ENCODE data around the gene GOLGA8O.
"Not testable (repeated sequence)": the region's sequence is repeated elsewhere in the genome, so short reads cannot be mapped to it uniquely, and the experiment has no call there.

GOLGA8O gene, protein sequence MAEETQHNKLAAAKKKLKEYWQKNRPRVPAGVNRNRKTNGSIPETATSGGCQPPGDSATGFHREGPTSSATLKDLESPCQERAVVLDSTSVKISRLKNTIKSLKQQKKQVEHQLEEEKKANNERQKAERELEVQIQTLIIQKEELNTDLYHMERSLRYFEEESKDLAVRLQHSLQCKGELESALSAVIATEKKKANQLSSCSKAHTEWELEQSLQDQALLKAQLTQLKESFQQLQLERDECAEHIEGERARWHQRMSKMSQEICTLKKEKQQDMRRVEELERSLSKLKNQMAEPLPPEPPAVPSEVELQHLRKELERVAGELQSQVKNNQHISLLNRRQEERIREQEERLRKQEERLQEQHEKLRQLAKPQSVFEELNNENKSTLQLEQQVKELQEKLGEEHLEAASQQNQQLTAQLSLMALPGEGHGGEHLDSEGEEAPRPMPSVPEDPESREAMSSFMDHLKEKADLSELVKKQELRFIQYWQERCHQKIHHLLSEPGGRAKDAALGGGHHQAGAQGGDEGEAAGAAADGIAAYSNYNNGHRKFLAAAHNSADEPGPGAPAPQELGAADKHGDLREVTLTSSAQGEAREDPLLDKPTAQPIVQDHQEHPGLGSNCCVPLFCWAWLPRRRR

DNA sequence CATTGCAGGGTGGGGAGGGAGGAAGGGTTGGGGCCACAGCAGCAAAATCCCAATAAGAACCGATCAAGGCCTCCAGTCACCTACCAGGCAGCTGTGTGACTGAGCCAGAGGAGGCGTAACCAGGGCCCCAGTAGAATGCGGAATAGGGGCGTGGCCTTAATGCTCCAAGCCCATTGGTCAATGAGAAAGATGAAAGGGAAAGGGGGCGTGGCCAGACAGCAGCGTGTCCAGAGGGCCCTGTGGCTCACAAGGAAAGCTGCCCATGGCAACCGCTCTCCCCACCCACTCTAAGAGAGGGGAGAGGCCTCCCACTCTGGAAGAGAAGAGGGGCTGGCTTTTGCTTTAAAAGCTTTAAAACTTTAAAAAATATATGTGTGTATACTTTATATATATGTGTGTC, at the start of gene GOLGA8O:
Gene GOLGA8O, minus strand, starts transcription at position 101 of the 400 bp plus-strand sequence. Its CDS starts 98 bp downstream, at position 3.
- not testable (repeated sequence) for H3K4me3 Mint-ChIP-seq; H3K27ac Mint-ChIP-seq; H3K4me1 Mint-ChIP-seq (ENCODE audit: low read depth); H3K27me3 Mint-ChIP-seq (ENCODE audit: low read depth); H3K36me3 Mint-ChIP-seq (ENCODE audit: low read depth); DNase-seq (ENCODE audit: low spot score); H3K9me3 Mint-ChIP-seq

DNA sequence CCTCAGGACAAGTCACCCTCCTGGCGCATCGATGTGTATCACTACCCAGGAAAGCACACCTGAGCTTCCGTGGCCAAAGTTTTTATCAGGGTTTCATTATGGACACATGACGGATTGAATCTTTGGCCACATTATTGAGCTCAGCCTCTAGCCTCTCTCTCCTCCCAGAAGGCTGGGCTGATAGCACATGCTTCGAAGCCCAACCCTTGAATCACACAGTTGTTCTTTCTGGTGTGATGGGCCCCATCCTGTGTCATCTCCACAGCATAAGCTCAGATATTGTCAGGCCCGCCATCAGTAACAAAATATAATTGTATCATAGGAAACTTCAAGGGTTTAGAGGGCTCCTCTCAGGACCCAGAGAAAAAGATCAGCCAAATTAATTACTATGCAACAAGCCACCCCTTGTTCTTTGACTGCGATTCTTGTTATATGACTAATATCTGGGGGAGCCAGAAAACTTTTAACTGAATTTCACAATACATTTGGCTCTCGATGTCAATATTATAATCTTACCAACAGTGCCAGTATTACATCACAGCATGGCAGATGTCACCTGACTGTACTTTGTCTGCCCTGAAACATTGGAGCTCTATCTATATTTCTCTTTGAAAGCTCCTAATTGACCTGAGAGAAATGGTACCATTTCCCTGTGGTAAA, 48.8 kb upstream of the GOLGA8O start:
- not testable (repeated sequence) for H3K9me3 Mint-ChIP-seq; DNase-seq (ENCODE audit: low spot score); H3K27ac Mint-ChIP-seq; H3K4me1 Mint-ChIP-seq (ENCODE audit: low read depth); H3K4me3 Mint-ChIP-seq; H3K36me3 Mint-ChIP-seq (ENCODE audit: low read depth); H3K27me3 Mint-ChIP-seq (ENCODE audit: low read depth)

DNA sequence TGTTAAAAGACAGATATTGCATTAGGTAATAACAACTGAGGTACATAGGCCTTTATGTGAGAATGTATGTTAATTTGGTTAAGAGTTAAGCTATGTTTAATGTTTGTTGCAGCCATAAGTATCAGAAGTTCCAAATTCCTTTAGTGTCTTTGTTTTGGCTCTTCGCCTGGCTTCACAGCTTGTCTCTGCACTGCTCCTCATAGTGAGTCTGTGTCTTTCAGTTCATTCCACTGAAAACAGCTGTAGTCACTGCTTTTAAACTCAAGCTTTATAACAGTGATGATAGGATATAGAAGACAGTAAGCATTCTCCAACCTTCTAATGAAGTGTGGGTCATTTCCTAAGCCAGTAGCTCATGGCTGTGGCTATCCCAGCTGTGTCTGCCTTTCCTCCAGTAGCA, 47.5 kb upstream of the GOLGA8O start:
- DNase-seq (ENCODE audit: low spot score): not testable (repeated sequence)

DNA sequence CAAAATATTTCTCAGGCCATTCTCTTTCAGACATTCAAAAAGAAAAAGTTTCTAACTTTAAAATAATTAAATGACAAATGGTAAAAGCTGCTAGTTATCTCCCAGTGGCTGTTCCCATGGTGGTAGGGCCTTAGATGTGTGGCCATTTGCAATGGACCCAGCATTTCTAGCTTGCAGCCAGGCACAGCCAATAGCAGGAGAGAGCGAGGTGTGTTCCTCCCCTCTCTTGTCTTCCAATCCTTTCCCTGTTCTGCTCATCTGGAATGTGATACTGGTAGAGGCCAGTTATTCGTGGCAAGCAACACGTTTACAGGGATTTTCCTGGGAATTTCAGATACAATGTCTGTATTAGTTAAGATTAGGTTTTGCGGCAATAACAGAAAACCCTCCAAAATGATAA, 37.3 kb upstream of the GOLGA8O start:
- not testable (repeated sequence) for H3K9me3 Mint-ChIP-seq; DNase-seq (ENCODE audit: low spot score); H3K4me1 Mint-ChIP-seq (ENCODE audit: low read depth); H3K27me3 Mint-ChIP-seq (ENCODE audit: low read depth); H3K4me3 Mint-ChIP-seq; H3K27ac Mint-ChIP-seq; H3K36me3 Mint-ChIP-seq (ENCODE audit: low read depth)

More for the DNA sequence above, 47.5 kb upstream of the GOLGA8O start:
- not testable (repeated sequence) for H3K4me1 Mint-ChIP-seq (ENCODE audit: low read depth); H3K9me3 Mint-ChIP-seq; H3K27me3 Mint-ChIP-seq (ENCODE audit: low read depth); H3K4me3 Mint-ChIP-seq; H3K36me3 Mint-ChIP-seq (ENCODE audit: low read depth); H3K27ac Mint-ChIP-seq

DNA sequence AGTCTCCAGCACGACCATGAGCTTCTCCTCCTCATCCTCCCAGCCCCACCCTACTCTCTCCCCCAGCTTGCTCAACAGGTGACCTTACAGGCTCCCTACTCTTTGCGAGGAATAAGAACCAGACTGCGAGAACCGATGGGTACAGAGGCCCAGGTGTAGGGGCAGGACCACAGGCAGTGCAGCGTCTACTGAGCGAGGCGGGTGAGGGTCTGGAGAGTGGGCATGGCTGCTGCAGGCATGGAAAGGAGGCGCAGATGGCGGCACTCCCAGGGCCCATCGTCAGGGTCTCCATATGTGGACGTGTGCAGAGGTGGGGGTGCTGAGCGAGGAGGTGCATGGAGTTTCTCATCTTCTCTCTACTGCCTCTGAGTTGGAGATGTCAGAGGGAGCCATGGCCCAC, 31.0 kb upstream of the GOLGA8O start:
- DNase-seq (ENCODE audit: low spot score); H3K27me3 Mint-ChIP-seq (ENCODE audit: low read depth); H3K27ac Mint-ChIP-seq; H3K9me3 Mint-ChIP-seq; H3K4me3 Mint-ChIP-seq; H3K36me3 Mint-ChIP-seq (ENCODE audit: low read depth); H3K4me1 Mint-ChIP-seq (ENCODE audit: low read depth): not testable (repeated sequence)

DNA sequence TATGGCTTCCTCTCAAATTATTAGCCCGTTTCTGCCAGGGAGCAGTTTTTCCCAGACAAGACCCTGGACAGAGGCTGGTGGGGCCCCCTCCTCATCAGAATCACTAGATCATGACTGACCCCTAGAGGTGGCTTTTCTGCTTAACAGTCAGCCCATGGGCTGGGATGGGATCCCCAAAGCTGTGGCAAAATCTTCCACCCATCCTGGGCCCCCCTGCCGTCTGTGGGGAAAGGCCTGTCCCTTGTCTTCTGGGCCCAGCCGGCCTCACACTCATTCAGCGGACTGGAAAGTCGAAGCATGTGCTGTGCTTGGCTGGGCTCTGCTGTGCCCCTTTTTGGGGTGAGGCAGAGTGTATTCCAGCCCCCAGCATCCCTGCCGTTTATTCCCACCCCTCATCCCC, 27.9 kb upstream of the GOLGA8O start:
- not testable (repeated sequence) for DNase-seq (ENCODE audit: low spot score); H3K36me3 Mint-ChIP-seq (ENCODE audit: low read depth); H3K4me3 Mint-ChIP-seq; H3K27me3 Mint-ChIP-seq (ENCODE audit: low read depth); H3K4me1 Mint-ChIP-seq (ENCODE audit: low read depth); H3K9me3 Mint-ChIP-seq; H3K27ac Mint-ChIP-seq

DNA sequence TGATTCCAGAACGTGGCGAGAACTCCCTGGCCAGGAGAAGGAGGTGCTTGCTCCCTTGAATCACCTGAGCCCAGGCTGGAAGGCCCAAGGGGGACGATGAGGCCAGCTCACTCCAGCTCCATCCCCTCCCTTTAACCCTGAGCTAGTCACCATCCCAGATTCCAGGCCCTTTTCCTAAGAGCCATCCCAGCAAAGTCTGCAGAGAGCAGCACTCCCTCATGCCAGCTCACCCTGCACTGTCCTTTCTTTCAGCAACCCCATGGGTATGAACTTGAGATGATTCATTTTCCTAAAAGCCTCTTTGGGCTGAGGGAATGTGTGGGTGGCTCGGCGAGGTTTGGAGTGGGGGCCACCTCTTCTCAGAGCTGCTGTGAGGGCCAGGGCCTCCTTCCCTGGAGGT, 26.2 kb upstream of the GOLGA8O start:
- not testable (repeated sequence) for H3K27ac Mint-ChIP-seq; H3K9me3 Mint-ChIP-seq; H3K27me3 Mint-ChIP-seq (ENCODE audit: low read depth); H3K4me3 Mint-ChIP-seq; H3K4me1 Mint-ChIP-seq (ENCODE audit: low read depth); DNase-seq (ENCODE audit: low spot score); H3K36me3 Mint-ChIP-seq (ENCODE audit: low read depth)

DNA sequence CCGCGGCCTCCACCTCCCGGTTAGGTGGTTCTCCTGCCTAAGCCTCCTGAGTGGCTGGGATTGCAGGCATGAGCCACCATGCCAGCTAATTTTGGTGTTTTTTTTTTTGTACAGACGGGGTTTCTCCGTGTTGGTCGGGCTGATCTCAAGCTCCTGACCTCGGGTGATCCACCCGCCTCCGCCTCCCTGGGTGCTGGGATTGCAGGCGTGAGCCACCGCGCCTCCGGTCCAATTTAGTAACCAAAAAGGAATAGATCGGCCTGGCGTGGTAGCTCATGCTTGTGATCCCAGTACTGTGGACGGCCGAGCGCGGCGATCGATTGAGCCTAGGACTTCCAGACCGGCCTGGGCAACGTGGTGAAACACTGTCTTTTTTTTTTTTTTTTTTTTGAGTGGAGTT, 12.6 kb upstream of the GOLGA8O start:
- not testable (repeated sequence) for H3K36me3 Mint-ChIP-seq (ENCODE audit: low read depth); H3K27ac Mint-ChIP-seq; H3K27me3 Mint-ChIP-seq (ENCODE audit: low read depth); DNase-seq (ENCODE audit: low spot score); H3K4me1 Mint-ChIP-seq (ENCODE audit: low read depth); H3K4me3 Mint-ChIP-seq; H3K9me3 Mint-ChIP-seq

DNA sequence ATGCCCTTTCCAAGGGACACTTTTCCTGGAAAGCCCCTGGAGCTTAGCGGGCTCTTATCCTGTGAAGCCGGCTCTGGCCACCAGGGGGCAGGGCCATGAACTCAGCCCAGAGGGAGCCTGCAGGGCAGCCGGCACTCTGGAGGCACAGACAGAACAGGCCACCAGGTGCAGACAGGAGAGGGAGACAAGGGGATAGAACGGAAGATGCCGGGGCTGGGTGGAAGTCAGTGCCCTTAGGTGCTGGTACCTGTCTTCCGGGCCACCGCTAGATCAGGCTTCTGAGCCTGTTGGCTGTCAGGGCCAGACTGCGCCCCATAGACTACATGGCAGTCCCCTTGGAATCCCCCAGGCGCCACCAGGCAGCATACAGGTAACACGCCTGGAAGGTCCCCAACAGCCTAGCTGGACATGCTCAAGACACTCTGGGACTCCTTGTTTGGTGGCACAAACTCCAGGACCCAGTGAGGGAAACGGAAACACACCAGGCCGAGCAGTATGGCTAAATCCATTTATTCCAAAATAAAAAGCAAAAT, 14.9 kb downstream of the GOLGA8O start:
- not testable (repeated sequence) for H3K9me3 Mint-ChIP-seq; H3K27me3 Mint-ChIP-seq (ENCODE audit: low read depth); H3K36me3 Mint-ChIP-seq (ENCODE audit: low read depth); H3K27ac Mint-ChIP-seq; H3K4me1 Mint-ChIP-seq (ENCODE audit: low read depth); DNase-seq (ENCODE audit: low spot score); H3K4me3 Mint-ChIP-seq

DNA sequence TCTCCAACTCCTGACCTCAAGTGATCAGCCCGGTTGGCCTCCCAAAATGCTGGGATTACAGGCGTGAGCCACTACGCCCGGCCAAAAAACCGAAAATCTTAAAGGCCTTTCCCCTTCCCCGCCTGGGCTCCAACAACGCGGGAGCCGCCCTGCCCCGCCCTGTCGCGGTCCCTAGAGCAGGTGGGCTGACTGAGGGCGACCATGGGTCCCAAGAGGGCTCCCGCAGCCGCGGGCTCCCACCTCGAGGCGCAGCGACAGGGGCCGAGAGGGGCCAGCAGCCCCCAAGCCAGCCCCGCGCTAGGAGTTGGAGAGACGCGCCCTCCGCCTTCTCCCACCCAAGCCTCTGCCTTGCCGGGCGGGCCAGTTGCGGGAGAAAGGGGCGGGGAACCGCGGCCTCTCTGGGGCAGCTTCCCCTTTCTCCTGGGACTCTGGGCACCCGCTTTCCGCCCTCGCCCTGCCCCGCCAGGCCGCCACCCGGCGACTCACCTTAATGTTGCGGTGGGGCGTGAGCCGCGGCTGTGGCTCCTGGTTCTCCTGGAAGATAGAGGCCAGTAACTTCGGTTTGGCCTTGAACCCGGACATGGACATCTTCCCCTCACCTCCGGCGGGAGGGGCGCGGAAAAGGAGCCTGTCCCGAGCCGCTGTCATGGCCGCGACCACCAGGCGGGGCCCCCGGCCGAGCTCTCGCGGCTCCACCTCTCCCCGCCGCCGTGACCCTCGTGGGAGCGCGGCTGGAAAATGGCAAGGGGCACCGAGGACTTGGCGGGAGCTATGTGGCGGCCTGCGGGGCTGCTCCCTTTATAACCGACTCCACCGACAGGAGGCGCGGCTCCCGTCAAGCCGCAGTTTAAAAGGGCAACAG, 21.1 kb downstream of the GOLGA8O start:
- not testable (repeated sequence) for H3K9me3 Mint-ChIP-seq; H3K27ac Mint-ChIP-seq; H3K4me1 Mint-ChIP-seq (ENCODE audit: low read depth); H3K27me3 Mint-ChIP-seq (ENCODE audit: low read depth); H3K36me3 Mint-ChIP-seq (ENCODE audit: low read depth); DNase-seq (ENCODE audit: low spot score); H3K4me3 Mint-ChIP-seq

DNA sequence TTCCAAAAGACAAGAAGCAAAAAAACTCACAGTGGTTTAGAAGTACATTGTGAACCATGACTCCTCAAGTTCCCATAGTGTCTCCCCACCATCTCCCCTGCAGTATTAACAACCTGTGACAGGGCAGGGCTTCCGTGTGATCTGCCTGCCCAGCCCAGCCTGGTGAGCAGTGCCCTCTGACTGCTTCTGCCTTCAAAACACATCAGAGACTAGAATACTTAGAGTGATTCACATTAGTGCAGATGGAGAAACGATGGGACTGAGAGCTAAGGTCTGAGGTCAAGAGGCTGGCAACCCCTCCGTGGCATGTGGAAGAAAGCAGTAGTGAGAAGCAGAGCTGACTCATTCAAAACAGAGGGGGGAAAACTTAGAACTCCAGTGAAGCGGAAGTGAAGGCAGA, 27.8 kb downstream of the GOLGA8O start:
- not testable (repeated sequence) for DNase-seq (ENCODE audit: low spot score); H3K4me3 Mint-ChIP-seq; H3K9me3 Mint-ChIP-seq; H3K27me3 Mint-ChIP-seq (ENCODE audit: low read depth); H3K36me3 Mint-ChIP-seq (ENCODE audit: low read depth); H3K27ac Mint-ChIP-seq; H3K4me1 Mint-ChIP-seq (ENCODE audit: low read depth)

DNA sequence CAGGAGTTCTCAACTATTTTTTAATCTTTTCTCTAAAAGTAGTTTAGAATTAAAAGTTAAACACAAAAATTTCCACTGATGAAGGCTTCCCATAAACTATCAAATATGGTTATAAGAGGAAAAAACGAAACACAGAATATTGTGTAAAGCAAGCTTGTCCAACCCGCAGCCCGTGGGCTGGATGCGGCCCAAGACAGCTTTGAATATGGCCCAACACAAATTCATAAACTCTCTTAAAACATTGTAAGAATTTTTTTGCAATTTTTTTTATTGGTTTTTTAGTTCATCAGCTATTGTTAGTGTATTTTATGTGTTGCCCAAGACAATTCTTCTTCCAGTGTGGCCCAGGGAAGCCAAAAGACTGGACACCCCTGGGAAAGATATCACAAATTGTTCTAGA, 28.9 kb downstream of the GOLGA8O start:
- H3K9me3 Mint-ChIP-seq; H3K4me3 Mint-ChIP-seq; H3K4me1 Mint-ChIP-seq (ENCODE audit: low read depth); H3K27ac Mint-ChIP-seq; H3K27me3 Mint-ChIP-seq (ENCODE audit: low read depth); H3K36me3 Mint-ChIP-seq (ENCODE audit: low read depth); DNase-seq (ENCODE audit: low spot score): not testable (repeated sequence)

DNA sequence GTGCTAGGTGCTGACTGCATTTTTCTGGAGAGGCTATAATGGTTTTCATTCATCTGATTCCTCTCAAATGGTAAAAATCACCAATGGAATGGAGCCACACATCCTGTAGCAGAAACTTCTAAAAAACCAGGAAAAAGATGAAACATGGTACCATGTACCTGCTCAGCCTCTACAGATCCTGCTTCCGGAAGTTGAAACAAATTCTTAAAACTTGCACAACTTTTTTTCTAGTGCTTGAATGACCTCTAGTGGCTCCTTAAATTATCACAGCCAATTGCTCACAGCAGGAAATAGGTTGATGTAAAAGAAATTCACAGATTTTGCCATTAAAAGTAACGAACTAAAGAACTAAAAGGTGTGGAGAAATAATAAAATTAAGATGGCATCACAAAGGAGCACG, 47.5 kb downstream of the GOLGA8O start:
- not testable (repeated sequence) for H3K36me3 Mint-ChIP-seq (ENCODE audit: low read depth); H3K4me1 Mint-ChIP-seq (ENCODE audit: low read depth); H3K27ac Mint-ChIP-seq; H3K27me3 Mint-ChIP-seq (ENCODE audit: low read depth); H3K9me3 Mint-ChIP-seq; DNase-seq (ENCODE audit: low spot score); H3K4me3 Mint-ChIP-seq

DNA sequence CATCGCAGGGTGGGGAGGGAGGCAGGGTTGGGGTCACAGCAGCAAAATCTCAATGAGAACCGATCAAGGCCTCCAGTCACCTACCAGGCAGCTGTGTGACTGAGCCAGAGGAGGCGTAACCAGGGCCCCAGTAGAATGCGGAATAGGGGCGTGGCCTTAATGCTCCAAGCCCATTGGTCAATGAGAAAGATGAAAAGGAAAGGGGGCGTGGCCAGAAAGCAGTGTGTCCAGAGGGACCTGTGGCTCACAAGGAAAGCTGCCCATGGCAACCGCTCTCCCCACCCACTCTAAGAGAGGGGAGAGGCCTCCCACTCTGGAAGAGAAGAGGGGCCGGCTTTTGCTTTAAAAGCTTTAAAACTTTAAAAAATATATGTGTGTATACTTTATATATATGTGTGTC, 52.2 kb downstream of the GOLGA8O start, which contains the start of gene GOLGA8K:
Gene GOLGA8K, minus strand, starts transcription at position 101 of the 400 bp plus-strand sequence. Its CDS starts 98 bp downstream, at position 3.
- not testable (repeated sequence) for H3K4me3 Mint-ChIP-seq; H3K4me1 Mint-ChIP-seq (ENCODE audit: low read depth); H3K36me3 Mint-ChIP-seq (ENCODE audit: low read depth); DNase-seq (ENCODE audit: low spot score); H3K9me3 Mint-ChIP-seq; H3K27me3 Mint-ChIP-seq (ENCODE audit: low read depth); H3K27ac Mint-ChIP-seq
